ENCODE data around the gene FMNL3. TPM values are rescaled to one million over a fixed set of nuclear protein-coding genes. Genes with fewer than 3 reads are reported as not detected.
A peak's percentile ranks its signal among the peaks of the same experiment; 100 is the strongest.

The FMNL3 gene
- total and polyA plus RNA-seq, 2 experiments from 2014 or later = 8.7 to 32.6 TPM

DNA sequence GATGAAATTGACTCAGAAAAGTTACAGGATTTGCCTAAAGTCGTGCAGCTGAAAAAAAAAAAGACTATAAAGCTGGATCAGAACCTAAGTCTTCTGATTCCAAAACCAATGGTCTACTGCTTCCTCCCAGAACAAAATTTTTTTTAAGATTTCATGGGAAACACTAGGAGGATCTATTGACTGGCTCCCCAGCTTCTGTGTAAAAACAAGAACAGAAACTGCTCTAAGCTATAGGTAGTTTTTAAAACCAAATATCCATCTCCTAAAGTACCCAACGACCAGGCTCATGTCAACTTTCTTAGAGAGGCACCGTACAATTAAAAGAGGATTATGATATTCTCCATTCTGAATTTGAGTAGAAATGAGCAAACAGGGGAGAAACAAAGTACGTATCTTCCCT, 9.4 kb downstream of the FMNL3 start:
- Histone ChIP-seq H3K27me3 (ENCODE audit: insufficient read depth) (no peaks in the 10 kb centered on the region), H2AFZ (no peak overlapping the region), H3K4me2 (peak overlapping the region; percentile 59), H4K20me1 (replicated peaks; ENCODE audit: insufficient read depth) (no peaks in the 10 kb centered on the region), H3K4me1 (ENCODE audit: insufficient read depth) (peaks cover 58% of the 10 kb centered on the region), H3K4me3 (peak overlapping the region; percentile 34), H3F3A (replicated peaks; ENCODE audit: low read depth) (0 out of 2 replicates have a peak, but pooled peaks cover 3% of the 10 kb centered on the region), H3K9me2 (ENCODE audit: insufficient read depth) (no peaks in the 10 kb centered on the region), H3K79me2 (replicated peaks; ENCODE audit: insufficient read depth) (peaks cover 74% of the 10 kb centered on the region), H3K27ac (ENCODE audit: low read depth) (peak overlapping the region; percentile 94), H3K36me3 (ENCODE audit: insufficient read depth) (no peaks in the 10 kb centered on the region)
- ATAC-seq (no peak), DNase-seq (ENCODE audit: low spot score) (no peak)
- Mint-ChIP-seq H3K9me3 (no peaks in the 10 kb centered on the region; the same call in 2 of the 3 replicates), H3K27ac (peak overlapping the region; percentile 93), H3K36me3 (ENCODE audit: low read depth) (peaks cover 8% of the 10 kb centered on the region; the same call in 2 of the 3 replicates), H3K4me3 (peak overlapping the region; percentile 63), H3K4me1 (peaks cover 60% of the 10 kb centered on the region), H3K27me3 (ENCODE audit: insufficient read depth, low read depth, poor library complexity) (peaks cover 6% of the 10 kb centered on the region)
- TF ChIP-seq ZNF114 (CRISPR knock-in tag; IDR thresholded peaks at IDR 0.05) (no peak), ZNF331 (CRISPR knock-in tag; IDR thresholded peaks at IDR 0.05; ENCODE audit: low read depth) (no peak), CREB1 (CRISPR knock-in tag; IDR thresholded peaks at IDR 0.05; ENCODE audit: low read depth) (no peak), NANOG (IDR thresholded peaks at IDR 0.05; ENCODE audit: borderline replicate concordance) (no peak), POLR2AphosphoS5 (IDR thresholded peaks at IDR 0.05; ENCODE audit: low read depth) (no peak), JUNB (IDR thresholded peaks at IDR 0.05; ENCODE audit: unreplicated experiment) (no peak), STAT1 (IDR thresholded peaks at IDR 0.05; ENCODE audit: unreplicated experiment) (no peak)
- TF ChIP-seq, protein P1, sequence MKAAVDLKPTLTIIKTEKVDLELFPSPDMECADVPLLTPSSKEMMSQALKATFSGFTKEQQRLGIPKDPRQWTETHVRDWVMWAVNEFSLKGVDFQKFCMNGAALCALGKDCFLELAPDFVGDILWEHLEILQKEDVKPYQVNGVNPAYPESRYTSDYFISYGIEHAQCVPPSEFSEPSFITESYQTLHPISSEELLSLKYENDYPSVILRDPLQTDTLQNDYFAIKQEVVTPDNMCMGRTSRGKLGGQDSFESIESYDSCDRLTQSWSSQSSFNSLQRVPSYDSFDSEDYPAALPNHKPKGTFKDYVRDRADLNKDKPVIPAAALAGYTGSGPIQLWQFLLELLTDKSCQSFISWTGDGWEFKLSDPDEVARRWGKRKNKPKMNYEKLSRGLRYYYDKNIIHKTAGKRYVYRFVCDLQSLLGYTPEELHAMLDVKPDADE (IDR thresholded peaks at IDR 0.05) = no peak
- TF ChIP-seq, protein P2, sequence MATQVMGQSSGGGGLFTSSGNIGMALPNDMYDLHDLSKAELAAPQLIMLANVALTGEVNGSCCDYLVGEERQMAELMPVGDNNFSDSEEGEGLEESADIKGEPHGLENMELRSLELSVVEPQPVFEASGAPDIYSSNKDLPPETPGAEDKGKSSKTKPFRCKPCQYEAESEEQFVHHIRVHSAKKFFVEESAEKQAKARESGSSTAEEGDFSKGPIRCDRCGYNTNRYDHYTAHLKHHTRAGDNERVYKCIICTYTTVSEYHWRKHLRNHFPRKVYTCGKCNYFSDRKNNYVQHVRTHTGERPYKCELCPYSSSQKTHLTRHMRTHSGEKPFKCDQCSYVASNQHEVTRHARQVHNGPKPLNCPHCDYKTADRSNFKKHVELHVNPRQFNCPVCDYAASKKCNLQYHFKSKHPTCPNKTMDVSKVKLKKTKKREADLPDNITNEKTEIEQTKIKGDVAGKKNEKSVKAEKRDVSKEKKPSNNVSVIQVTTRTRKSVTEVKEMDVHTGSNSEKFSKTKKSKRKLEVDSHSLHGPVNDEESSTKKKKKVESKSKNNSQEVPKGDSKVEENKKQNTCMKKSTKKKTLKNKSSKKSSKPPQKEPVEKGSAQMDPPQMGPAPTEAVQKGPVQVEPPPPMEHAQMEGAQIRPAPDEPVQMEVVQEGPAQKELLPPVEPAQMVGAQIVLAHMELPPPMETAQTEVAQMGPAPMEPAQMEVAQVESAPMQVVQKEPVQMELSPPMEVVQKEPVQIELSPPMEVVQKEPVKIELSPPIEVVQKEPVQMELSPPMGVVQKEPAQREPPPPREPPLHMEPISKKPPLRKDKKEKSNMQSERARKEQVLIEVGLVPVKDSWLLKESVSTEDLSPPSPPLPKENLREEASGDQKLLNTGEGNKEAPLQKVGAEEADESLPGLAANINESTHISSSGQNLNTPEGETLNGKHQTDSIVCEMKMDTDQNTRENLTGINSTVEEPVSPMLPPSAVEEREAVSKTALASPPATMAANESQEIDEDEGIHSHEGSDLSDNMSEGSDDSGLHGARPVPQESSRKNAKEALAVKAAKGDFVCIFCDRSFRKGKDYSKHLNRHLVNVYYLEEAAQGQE (IDR thresholded peaks at IDR 0.05; ENCODE audit: unreplicated experiment) = no peak

GRCh38 chr12:49696723-49697122, 10.5 kb downstream of the FMNL3 start:
- Mint-ChIP-seq H3K4me1 (peaks cover 59% of the 10 kb centered on the region), H3K27ac (peak overlapping the region; percentile 54), H3K36me3 (ENCODE audit: low read depth) (peaks cover 9% of the 10 kb centered on the region; the same call in 2 of the 3 replicates), H3K4me3 (peak overlapping the region; percentile 9; the same call in 1 of the 3 replicates), H3K27me3 (ENCODE audit: insufficient read depth, low read depth, poor library complexity) (peaks cover 6% of the 10 kb centered on the region), H3K9me3 (no peaks in the 10 kb centered on the region; the same call in 2 of the 3 replicates)
- Histone ChIP-seq H3K79me2 (replicated peaks; ENCODE audit: insufficient read depth) (peaks cover 72% of the 10 kb centered on the region), H3K4me3 (no peak overlapping the region), H3K27me3 (ENCODE audit: insufficient read depth) (no peaks in the 10 kb centered on the region), H3K9me2 (ENCODE audit: insufficient read depth) (no peaks in the 10 kb centered on the region), H3K4me2 (peak overlapping the region; percentile 60), H3F3A (replicated peaks; ENCODE audit: low read depth) (0 out of 2 replicates have a peak, but pooled peaks cover 3% of the 10 kb centered on the region), H3K36me3 (ENCODE audit: insufficient read depth) (no peaks in the 10 kb centered on the region), H4K20me1 (replicated peaks; ENCODE audit: insufficient read depth) (no peaks in the 10 kb centered on the region), H3K4me1 (ENCODE audit: insufficient read depth) (peaks cover 57% of the 10 kb centered on the region), H2AFZ (no peak overlapping the region), H3K27ac (ENCODE audit: low read depth) (peak overlapping the region; percentile 94; the same call in 1 of the 2 replicates)
- ATAC-seq = no peak
- TF ChIP-seq ZNF114 (CRISPR knock-in tag; IDR thresholded peaks at IDR 0.05) (no peak), NANOG (IDR thresholded peaks at IDR 0.05; ENCODE audit: borderline replicate concordance) (no peak)
- DNase-seq (ENCODE audit: low spot score) = no peak
